ENCODE measurements around the gene DCAF11.

- no peak for TF ChIP-seq CTCF (conservative IDR thresholded peaks at IDR 0.05; ENCODE audit: low read depth, low read length)
- TF ChIP-seq EZH2 (IDR thresholded peaks at IDR 0.05; ENCODE audit: low read length, unreplicated experiment), result no peak
Observed at GRCh38 chr14:24138396-24139271, 24.1 kb downstream of the DCAF11 start.
